Subcutaneous adipose tissue (tissue), 4 donors: ENCODE results near the gene COBL. TPM values are rescaled to one million over a fixed set of nuclear protein-coding genes. Genes with fewer than 3 reads are reported as not detected.

ENCODE experiments used
- CTCF ChIP-seq: fragments of 450-650 bp; IDR thresholded peaks from one replicate; pipeline ENCODE4 v1.5.1; 2016; ENCODE audit warnings: low read depth, mild to moderate bottlenecking, control low read depth, antibody characterized with exemption, moderate library complexity
- total RNA-seq, 4 donors: library from RNA; depleted of rRNA; stranded (reverse); fragments of >200 nt; gene quantifications; one replicate each; pipeline ENCODE4 v1.1.0, GENCODE V29; 2016

Gene COBL
- total RNA-seq, 4 donors from 2014 or later = 0.51 to 1.8 (median 0.93) TPM

- TF ChIP-seq CTCF = no peak
Measured at GRCh38 chr7:51113560-51113959, 203.0 kb downstream of the COBL start.

GRCh38 chr7:51111241-51111940 lies 205.2 kb downstream of the COBL start:
- no peak for TF ChIP-seq CTCF

- TF ChIP-seq CTCF = no peak
Measured at GRCh38 chr7:51108134-51108533, 208.5 kb downstream of the COBL start.

- no peak for TF ChIP-seq CTCF
Measured at GRCh38 chr7:51104278-51104677, 212.3 kb downstream of the COBL start.

- TF ChIP-seq CTCF = no peak
Measured at GRCh38 chr7:51103718-51104117, 212.9 kb downstream of the COBL start.

- no peak for TF ChIP-seq CTCF
Measured at GRCh38 chr7:51102828-51103227, 213.8 kb downstream of the COBL start.

GRCh38 chr7:51101111-51101757 lies 215.4 kb downstream of the COBL start:
- TF ChIP-seq CTCF = no peak
